ENCODE results near the gene GUCA2B. TPM values are rescaled to one million over a fixed set of nuclear protein-coding genes. Genes with fewer than 3 reads are reported as not detected.

GUCA2B gene
- total RNA-seq, 1 experiment from 2014 or later: not detected

- TSS peak; percentile 51 for BruUV-seq (replicated peaks)
- CTCF ChIA-PET: interaction anchor here (1.0 kb wide), 1 partner anchor 287 kb away, joined by 3 read pairs; no protein-coding TSS in a partner anchor
- DNase-seq (ENCODE audit: low read depth, low spot score): peak; percentile 24
- Histone ChIP-seq H3K36me3 (ENCODE audit: control insufficient read depth, insufficient read depth, low read length) (peaks cover 15% of the 10 kb centered on the region), H3K27me3 (ENCODE audit: control insufficient read depth, insufficient read depth, low read length) (no peaks in the 10 kb centered on the region), H3K9me3 (ENCODE audit: control insufficient read depth, insufficient read depth, low read depth, low read length) (no peaks in the 10 kb centered on the region), H3K27ac (ENCODE audit: low read length) (no peak overlapping the region), H3K4me3 (ENCODE audit: low read depth in 2 of 2, low read length in 2 of 2) (no peak overlapping the region), H3K4me1 (ENCODE audit: control insufficient read depth, insufficient read depth, low read length) (no peaks in the 10 kb centered on the region; the same call in 1 of the 2 replicates)
- peak; percentile 83 for ATAC-seq
- POLR2A ChIA-PET: interaction anchor here (0.6 kb wide), 1 partner anchor 139 kb away, joined by 8 read pairs; no protein-coding TSS in a partner anchor
- TF ChIP-seq POLR2AphosphoS5 (IDR thresholded peaks at IDR 0.05; ENCODE audit: low read depth, low read length) (no peak), CTCF (IDR thresholded peaks at IDR 0.05) (peak; percentile 91)
- intact Hi-C loops (cut with micrococcal nuclease; ENCODE audit: unreplicated experiment) (loop anchor here (5.0 to 10.0 kb wide), 2 partner anchors 138 to 160 kb away; partner anchors contain the start of gene FOXJ3), in situ Hi-C loops (cut with HindIII; ENCODE audit: low pct_unique_long_range_greater_than_20kb, low sequenced_read_pairs) (no loop called here)
Measured at GRCh38 chr1:42176902-42177519, 23.8 kb downstream of the GUCA2B start.

GRCh38 chr1:42177541-42177981 lies 24.4 kb downstream of the GUCA2B start:
- CTCF ChIA-PET: interaction anchor here (1.0 kb wide), 1 partner anchor 287 kb away, joined by 3 read pairs; no protein-coding TSS in a partner anchor
- no peak overlapping the region for H3K27ac ChIP-seq (ENCODE audit: low read length)

More at GRCh38 chr1:42177541-42177981, 24.4 kb downstream of the GUCA2B start:
- intact Hi-C loops (cut with micrococcal nuclease; ENCODE audit: unreplicated experiment): loop anchor here (5.0 to 10.0 kb wide), 2 partner anchors 137 to 160 kb away; partner anchors contain the start of gene FOXJ3
- Histone ChIP-seq H3K4me1 (ENCODE audit: control insufficient read depth, insufficient read depth, low read length) (no peaks in the 10 kb centered on the region; the same call in 1 of the 2 replicates), H3K9me3 (ENCODE audit: control insufficient read depth, insufficient read depth, low read depth, low read length) (no peaks in the 10 kb centered on the region), H3K27me3 (ENCODE audit: control insufficient read depth, insufficient read depth, low read length) (no peaks in the 10 kb centered on the region), H3K36me3 (ENCODE audit: control insufficient read depth, insufficient read depth, low read length) (peaks cover 15% of the 10 kb centered on the region), H3K4me3 (ENCODE audit: low read depth in 2 of 2, low read length in 2 of 2) (no peak overlapping the region)
- DNase-seq (ENCODE audit: low read depth, low spot score): no peak
- in situ Hi-C loops (cut with HindIII; ENCODE audit: low pct_unique_long_range_greater_than_20kb, low sequenced_read_pairs): no loop called here
- no peak for TF ChIP-seq CTCF (IDR thresholded peaks at IDR 0.05)
- TF ChIP-seq SIN3A (IDR thresholded peaks at IDR 0.05; ENCODE audit: borderline replicate concordance, insufficient read depth, low read depth, low read length): no peak
- no peak for TF ChIP-seq REST (IDR thresholded peaks at IDR 0.05; ENCODE audit: insufficient read depth in 1 of 2, low read depth in 2 of 2, low read length in 1 of 2)
- no peak for TF ChIP-seq POLR2AphosphoS5 (IDR thresholded peaks at IDR 0.05; ENCODE audit: low read depth, low read length)
- no peak for TF ChIP-seq TCF7L2 (IDR thresholded peaks at IDR 0.05; ENCODE audit: low read depth, low read length)
- POLR2A ChIA-PET: interaction anchor here (0.6 kb wide), 1 partner anchor 138 kb away, joined by 8 read pairs; no protein-coding TSS in a partner anchor
- BruUV-seq (replicated peaks): no TSS peak
- no peak for ATAC-seq
